Ovary (tissue), 3 donors: ENCODE data around the gene DGKD.

Experiments
- CTCF ChIP-seq, 3 donors: fragments of 450-650 bp in 2 of 3; fragments of 200-600 bp in 1 of 3; IDR thresholded peaks; one replicate each; pipeline versions ENCODE4 v1.5.1 to v1.8.0; 2016 to 2022; ENCODE audit warnings: antibody characterized with exemption in 3 of 3, mild to moderate bottlenecking in 1 of 3
- EP300 ChIP-seq: sonication (generic); formaldehyde crosslinking; IDR thresholded peaks from one replicate; pipeline ENCODE4 v1.6.1; 2017; ENCODE audit warnings: antibody characterized with exemption
- POLR2A ChIP-seq: fragments of 450-650 bp; IDR thresholded peaks from one replicate; pipeline ENCODE4 v1.6.1; 2017; ENCODE audit warnings: antibody characterized with exemption, mild to moderate bottlenecking, moderate library complexity
- donor health status: DM: no; HTN: no; CAD: no.

GRCh38 chr2:233492078-233492477 lies 137.8 kb downstream of the DGKD start:
- TF ChIP-seq POLR2A (no peak), CTCF (IDR thresholded peaks at IDR 0.05) (no peak), EP300 (no peak)
